WTC11 (cell line): ENCODE data around the gene PHLPP1. TPM values are rescaled to one million over a fixed set of nuclear protein-coding genes. Genes with fewer than 3 reads are reported as not detected.

Source experiments
- ATAC-seq: fragments of 200-7000 bp; cut with Tn5 transposase; 2 replicates; pipeline ENCODE4 v1.10.0; 2021; ENCODE audit warnings: mild to moderate bottlenecking, moderate library complexity
- CTCF ChIA-PET: fragments of 300-600 bp; sonication (Branson Sonifier 250); formaldehyde crosslinking; loops from one replicate; lab custom pipeline; 2021; ENCODE audit warnings: antibody characterized with exemption; lab: Charles Lee
- POLR2A ChIA-PET: fragments of 350-600 bp; sonication (Branson Sonifier 250); formaldehyde crosslinking; loops from one replicate; lab custom pipeline; 2021; ENCODE audit warnings: antibody characterized with exemption; lab: Charles Lee
- DNase-seq: peaks from one replicate; pipeline ENCODE4 v3.0.0; 2021; ENCODE audit warnings: low spot score
- H3K27ac Mint-ChIP-seq: 2 replicates; pipeline ENCODE4 v1.8.0; 2021; ENCODE audit warnings: mixed read lengths
- H3K27me3 Mint-ChIP-seq: 2 replicates; pipeline ENCODE4 v1.8.0; 2021; ENCODE audit warnings: low read depth, mild to moderate bottlenecking, moderate library complexity, mixed read lengths
- H3K36me3 Mint-ChIP-seq: 2 replicates; pipeline ENCODE4 v1.8.0; 2021; ENCODE audit warnings: mixed read lengths
- H3K4me1 Mint-ChIP-seq: 2 replicates; pipeline ENCODE4 v1.8.0; 2022; ENCODE audit warnings: mixed read lengths
- H3K4me3 Mint-ChIP-seq: 2 replicates; pipeline ENCODE4 v1.8.0; 2021; ENCODE audit warnings: mild to moderate bottlenecking, moderate library complexity, mixed read lengths
- H3K9me3 Mint-ChIP-seq: 2 replicates; pipeline ENCODE4 v1.8.0; 2021; ENCODE audit warnings: mixed read lengths
- ATF6 ChIP-seq: sonication (generic); formaldehyde crosslinking; IDR thresholded peaks from 2 replicates; pipeline ENCODE4 v1.8.1; 2023; ENCODE audit warnings: mild to moderate bottlenecking, missing genetic modification reagents
- FOXK1 ChIP-seq: sonication (generic); formaldehyde crosslinking; IDR thresholded peaks from 2 replicates; pipeline ENCODE4 v1.8.0; 2022; ENCODE audit warnings: mild to moderate bottlenecking, moderate library complexity, missing genetic modification reagents
- FOXP1 ChIP-seq: sonication (generic); formaldehyde crosslinking; IDR thresholded peaks from 2 replicates; pipeline ENCODE4 v1.8.0; 2022; ENCODE audit warnings: missing genetic modification reagents, mild to moderate bottlenecking, moderate library complexity, borderline replicate concordance
- GTF2I ChIP-seq: fragments of 250-450 bp; sonication (Bioruptor Pico); conservative IDR thresholded peaks from 2 replicates; pipeline ENCODE4 v1.4.0; 2021; ENCODE audit warnings: mild to moderate bottlenecking
- HMGXB4 ChIP-seq: sonication (generic); formaldehyde crosslinking; IDR thresholded peaks from 2 replicates; pipeline ENCODE4 v1.8.1; 2023; ENCODE audit warnings: mild to moderate bottlenecking, moderate library complexity, missing genetic modification reagents
- IRF2 ChIP-seq: sonication (generic); formaldehyde crosslinking; IDR thresholded peaks from 2 replicates; pipeline ENCODE4 v1.8.0; 2022; ENCODE audit warnings: low read depth, missing genetic modification reagents, borderline replicate concordance
- JUN ChIP-seq: sonication (generic); formaldehyde crosslinking; IDR thresholded peaks from 2 replicates; pipeline ENCODE4 v1.8.0; 2023; ENCODE audit warnings: mild to moderate bottlenecking, missing genetic modification reagents
- NFE2L1 ChIP-seq: sonication (generic); formaldehyde crosslinking; IDR thresholded peaks from 2 replicates; pipeline ENCODE4 v1.8.1; 2023; ENCODE audit warnings: missing genetic modification reagents
- NFYB ChIP-seq: sonication (generic); formaldehyde crosslinking; conservative IDR thresholded peaks from 2 replicates; pipeline ENCODE4 v1.8.0; 2022; ENCODE audit warnings: low read depth, missing genetic modification reagents
- NR1H2 ChIP-seq: sonication (generic); formaldehyde crosslinking; IDR thresholded peaks from 2 replicates; pipeline ENCODE4 v1.9.0; 2021; ENCODE audit warnings: mild to moderate bottlenecking, moderate library complexity, missing genetic modification reagents
- NR2C2 ChIP-seq: sonication (generic); formaldehyde crosslinking; IDR thresholded peaks from 2 replicates; pipeline ENCODE4 v1.8.0; 2022; ENCODE audit warnings: mild to moderate bottlenecking, missing genetic modification reagents
- PRDM15 ChIP-seq: sonication (generic); formaldehyde crosslinking; IDR thresholded peaks from 2 replicates; pipeline ENCODE4 v1.8.0; 2022; ENCODE audit warnings: missing genetic modification reagents
- PREB ChIP-seq: sonication (generic); formaldehyde crosslinking; IDR thresholded peaks from 2 replicates; pipeline ENCODE4 v1.8.1; 2022; ENCODE audit warnings: mild to moderate bottlenecking, missing genetic modification reagents, moderate library complexity, borderline replicate concordance
- PRRX2 ChIP-seq: fragments of 250-450 bp; sonication (Bioruptor Pico); IDR thresholded peaks from 2 replicates; pipeline ENCODE4 v1.8.0; 2021; ENCODE audit warnings: mild to moderate bottlenecking
- SMAD4 ChIP-seq: sonication (generic); formaldehyde crosslinking; IDR thresholded peaks from 2 replicates; pipeline ENCODE4 v1.8.0; 2022; ENCODE audit warnings: mild to moderate bottlenecking, missing genetic modification reagents
- TEAD4 ChIP-seq: sonication (generic); formaldehyde crosslinking; IDR thresholded peaks from 2 replicates; pipeline ENCODE4 v1.8.0; 2022; ENCODE audit warnings: mild to moderate bottlenecking, missing genetic modification reagents
- ZBTB43 ChIP-seq: sonication (generic); formaldehyde crosslinking; IDR thresholded peaks from 2 replicates; pipeline ENCODE4 v1.8.1; 2023; ENCODE audit warnings: mild to moderate bottlenecking, missing genetic modification reagents
- ZMAT4 ChIP-seq: fragments of 250-450 bp; sonication (Bioruptor Pico); IDR thresholded peaks from 2 replicates; pipeline ENCODE4 v1.9.0; 2021; ENCODE audit warnings: mild to moderate bottlenecking
- ZNF232 ChIP-seq: sonication (generic); formaldehyde crosslinking; IDR thresholded peaks from 2 replicates; pipeline ENCODE4 v1.8.0; 2022; ENCODE audit warnings: mild to moderate bottlenecking, missing genetic modification reagents
- ZNF263 ChIP-seq: sonication (generic); formaldehyde crosslinking; IDR thresholded peaks from 2 replicates; pipeline ENCODE4 v1.8.1; 2022; ENCODE audit warnings: low read depth, mild to moderate bottlenecking, moderate library complexity, missing genetic modification reagents
- total RNA-seq: library from RNA; stranded (reverse); gene quantifications from 3 replicates; pipeline ENCODE4 v1.2.3, GENCODE V29; 2021

Gene PHLPP1
- total RNA-seq, 1 experiment from 2014 or later = 52.0 TPM

- Mint-ChIP-seq H3K36me3 (peaks cover 61% of the 10 kb centered on the region), H3K4me1 (peaks cover 24% of the 10 kb centered on the region), H3K4me3 (no peak overlapping the region), H3K27ac (no peak overlapping the region), H3K27me3 (no peaks in the 10 kb centered on the region), H3K9me3 (no peaks in the 10 kb centered on the region)
- ChIA-PET POLR2A (no interaction called here), CTCF (no interaction called here)
- DNase-seq (no peak), ATAC-seq (no peak)
- TF ChIP-seq PREB (CRISPR knock-in tag) (no peak), GTF2I (no peak), ATF6 (CRISPR knock-in tag) (no peak), ZBTB43 (CRISPR knock-in tag) (no peak), PRRX2 (no peak), PRDM15 (no peak), ZNF232 (no peak), NR2C2 (CRISPR knock-in tag) (no peak), NR1H2 (CRISPR knock-in tag) (no peak), NFE2L1 (CRISPR knock-in tag) (no peak), TEAD4 (CRISPR knock-in tag) (no peak), SMAD4 (CRISPR knock-in tag) (no peak), NFYB (no peak)
Observed at GRCh38 chr18:62974928-62975675, 259.8 kb downstream of the PHLPP1 start.

- Mint-ChIP-seq H3K4me3 (no peak overlapping the region), H3K36me3 (peaks cover 59% of the 10 kb centered on the region), H3K4me1 (peaks cover 22% of the 10 kb centered on the region), H3K9me3 (no peaks in the 10 kb centered on the region), H3K27me3 (no peaks in the 10 kb centered on the region), H3K27ac (no peak overlapping the region)
- ATAC-seq (no peak), DNase-seq (no peak)
- no peak for TF ChIP-seq PRDM15
- no peak for TF ChIP-seq JUN (CRISPR knock-in tag)
- TF ChIP-seq HMGXB4 (CRISPR knock-in tag) = no peak
- TF ChIP-seq IRF2 (CRISPR knock-in tag) = no peak
- no peak for TF ChIP-seq FOXK1 (CRISPR knock-in tag)
- TF ChIP-seq ZMAT4 = no peak
- no peak for TF ChIP-seq FOXP1 (CRISPR knock-in tag)
- TF ChIP-seq ZNF263 (CRISPR knock-in tag) = no peak
- CTCF ChIA-PET = no interaction called here
- POLR2A ChIA-PET = no interaction called here
Observed at GRCh38 chr18:62975785-62976184, 260.4 kb downstream of the PHLPP1 start.
